CD4-positive, alpha-beta T cell (primary cell): Measurements from ENCODE around the gene DCAF6. TPM values are rescaled to one million over a fixed set of nuclear protein-coding genes. Genes with fewer than 3 reads are reported as not detected.

ENCODE experiments used
- ATAC-seq: fragments of 200-7000 bp; cut with Tn5 transposase; one replicate; pipeline ENCODE4 v1.10.0; 2022; ENCODE audit warnings: mild to moderate bottlenecking; ENCODE audit not compliant: poor library complexity
- CTCF ChIA-PET: fragments of 350-600 bp; sonication (Branson Sonifier 250); formaldehyde crosslinking; loops from one replicate; lab custom pipeline; 2021; ENCODE audit warnings: antibody characterized with exemption, inconsistent platforms; lab: Charles Lee
- POLR2A ChIA-PET: fragments of 350-600 bp; sonication (Branson Sonifier 250); formaldehyde crosslinking; loops from one replicate; lab custom pipeline; 2021; ENCODE audit warnings: antibody characterized with exemption, inconsistent platforms; lab: Charles Lee
- DNase-seq, 14 experiments: peaks; one replicate each; pipeline ENCODE4 v3.0.0-alpha.2; 2013 to 2020; ENCODE audit warnings: mixed read lengths in 2 of 14
- H3K27ac ChIP-seq, 2 donors: one replicate each; pipeline versions ENCODE4 v1.5.1 to v1.7.0; 2013; ENCODE audit warnings: low read length in 2 of 2, low read depth in 1 of 2, mild to moderate bottlenecking in 1 of 2
- H3K27me3 ChIP-seq, 2 experiments: 1 replicate in 1 of 2; 2 replicates in 1 of 2; pipeline versions ENCODE4 v1.6.1 to v1.7.0; 2013; ENCODE audit warnings: low read length in 2 of 2, control low read depth in 1 of 2, mild to moderate bottlenecking in 1 of 2, moderate library complexity in 1 of 2; ENCODE audit not compliant: insufficient read depth in 2 of 2, control insufficient read depth in 1 of 2
- H3K36me3 ChIP-seq: one replicate; pipeline ENCODE4 v1.6.1; 2013; ENCODE audit warnings: low read length, control low read depth; ENCODE audit not compliant: insufficient read depth
- H3K4me1 ChIP-seq: one replicate; pipeline ENCODE4 v1.6.1; 2013; ENCODE audit warnings: low read length, control low read depth; ENCODE audit not compliant: insufficient read depth
- H3K4me3 ChIP-seq: one replicate; pipeline ENCODE4 v1.5.1; 2013; ENCODE audit warnings: mild to moderate bottlenecking, low read length, moderate library complexity
- H3K9me3 ChIP-seq, 2 experiments: 1 replicate in 1 of 2; 2 replicates in 1 of 2; pipeline versions ENCODE4 v1.6.1 to v1.7.0; 2013; ENCODE audit warnings: low read length in 2 of 2, mild to moderate bottlenecking in 2 of 2, control low read depth in 1 of 2, moderate library complexity in 1 of 2; ENCODE audit not compliant: control insufficient read depth in 1 of 2, insufficient read depth in 1 of 2
- H3K27ac Mint-ChIP-seq: one replicate; pipeline ENCODE4 v1.8.0; 2020; ENCODE audit warnings: mixed read lengths
- H3K27me3 Mint-ChIP-seq: one replicate; pipeline ENCODE4 v1.8.0; 2021; ENCODE audit warnings: mixed read lengths
- H3K36me3 Mint-ChIP-seq: one replicate; pipeline ENCODE4 v1.8.0; 2021; ENCODE audit warnings: low read depth, mixed read lengths
- H3K4me1 Mint-ChIP-seq: one replicate; pipeline ENCODE4 v1.8.0; 2021; ENCODE audit warnings: low read depth, mixed read lengths
- H3K4me3 Mint-ChIP-seq: one replicate; pipeline ENCODE4 v1.8.0; 2020; ENCODE audit warnings: mild to moderate bottlenecking, mixed read lengths
- H3K9me3 Mint-ChIP-seq: one replicate; pipeline ENCODE4 v1.8.0; 2020; ENCODE audit warnings: mixed read lengths
- CTCF ChIP-seq: fragments of 200-600 bp; IDR thresholded peaks from one replicate; pipeline ENCODE4 v1.8.0; 2022; ENCODE audit warnings: antibody characterized with exemption, mild to moderate bottlenecking
- intact Hi-C, 2 experiments: fragments of 100-400 bp; cut with DNase I in 1 of 2; cut with micrococcal nuclease in 1 of 2; formaldehyde crosslinking; loops; one replicate each; pipeline versions ENCODE4 v1.15.1 to v1.9.0; 2023 to 2025; cut with DNase I, micrococcal nuclease
- total RNA-seq, 174 experiments: library from RNA in 2 of 174; stranded (reverse) in 2 of 174; gene quantifications; one replicate each; pipeline ENCODE4 v1.2.3 and lab custom pipeline; 2021 to 2026

Gene DCAF6
- total RNA-seq, 2 experiments from 2014 or later, result 13.3 to 13.6 TPM

- ChIA-PET POLR2A (no interaction called here), CTCF (no interaction called here)
- Mint-ChIP-seq H3K9me3 (no peaks in the 10 kb centered on the region), H3K4me1 (no peaks in the 10 kb centered on the region), H3K4me3 (no peak overlapping the region), H3K27ac (no peak overlapping the region), H3K27me3 (no peaks in the 10 kb centered on the region), H3K36me3 (no peaks in the 10 kb centered on the region)
- DNase-seq, result no peak
- no peak for ATAC-seq
- intact Hi-C loops, result loop anchor here (10.0 kb wide), 2 partner anchors 362 to 1258 kb away; partner anchors contain the start of gene MPZL1 (in 1 of the 2)
- no peaks in the 10 kb centered on the region for H3K9me3 ChIP-seq
- no peaks in the 10 kb centered on the region for H3K36me3 ChIP-seq
- H3K4me3 ChIP-seq, result no peak overlapping the region
- peaks cover 5% of the 10 kb centered on the region for H3K4me1 ChIP-seq
- H3K27ac ChIP-seq, result no peak overlapping the region
- no peak for TF ChIP-seq CTCF
- no peaks in the 10 kb centered on the region for H3K27me3 ChIP-seq
Observed at GRCh38 chr1:168086438-168086837, 150.0 kb downstream of the DCAF6 start.

GRCh38 chr1:168087696-168088095 lies 151.2 kb downstream of the DCAF6 start:
- H3K36me3 Mint-ChIP-seq, result no peaks in the 10 kb centered on the region
- H3K27ac Mint-ChIP-seq, result no peak overlapping the region
- H3K4me1 Mint-ChIP-seq, result no peaks in the 10 kb centered on the region
- ATAC-seq, result no peak
- H3K4me3 Mint-ChIP-seq, result no peak overlapping the region
- no peaks in the 10 kb centered on the region for H3K9me3 Mint-ChIP-seq
- no peak overlapping the region for H3K4me3 ChIP-seq
- H3K27me3 Mint-ChIP-seq, result no peaks in the 10 kb centered on the region
- no peaks in the 10 kb centered on the region for H3K9me3 ChIP-seq
- H3K27ac ChIP-seq, result no peak overlapping the region
- ChIA-PET CTCF (no interaction called here), POLR2A (no interaction called here)
- no peaks in the 10 kb centered on the region for H3K36me3 ChIP-seq
- no peak for DNase-seq
- peaks cover 5% of the 10 kb centered on the region for H3K4me1 ChIP-seq
- H3K27me3 ChIP-seq, result no peaks in the 10 kb centered on the region
- TF ChIP-seq CTCF, result no peak
- intact Hi-C loops, result loop anchor here (10.0 kb wide), 2 partner anchors 363 to 1257 kb away; partner anchors contain the start of gene MPZL1 (in 1 of the 2)

- Mint-ChIP-seq H3K4me3 (no peak overlapping the region), H3K27me3 (no peaks in the 10 kb centered on the region), H3K27ac (no peak overlapping the region), H3K4me1 (no peaks in the 10 kb centered on the region), H3K36me3 (no peaks in the 10 kb centered on the region), H3K9me3 (no peaks in the 10 kb centered on the region)
- H3K9me3 ChIP-seq, result no peaks in the 10 kb centered on the region
- ATAC-seq (no peak), DNase-seq (no peak)
- H3K36me3 ChIP-seq, result no peaks in the 10 kb centered on the region
- ChIA-PET CTCF (no interaction called here), POLR2A (no interaction called here)
- no peak overlapping the region for H3K4me3 ChIP-seq
- no peak for TF ChIP-seq CTCF
- intact Hi-C loops, result loop anchor here (10.0 kb wide), 2 partner anchors 364 to 1256 kb away; partner anchors contain the start of gene MPZL1 (in 1 of the 2)
- no peak overlapping the region for H3K27ac ChIP-seq
- peaks cover 5% of the 10 kb centered on the region for H3K4me1 ChIP-seq
- H3K27me3 ChIP-seq, result no peaks in the 10 kb centered on the region
Observed at GRCh38 chr1:168088511-168089325, 152.2 kb downstream of the DCAF6 start.
